GM10248 (cell line): Measurements from ENCODE around the gene MAD1L1.

Experiments
- CTCF ChIA-PET: fragments of 300-600 bp; sonication (Branson Sonifier 250); formaldehyde crosslinking; extraction: SDS; loops from one replicate; lab custom pipeline; 2021; ENCODE audit warnings: antibody characterized with exemption; lab: Yijun Ruan, JAX
- POLR2A ChIA-PET: fragments of 350-650 bp; sonication (Branson Sonifier 250); formaldehyde crosslinking; extraction: SDS; loops from one replicate; lab custom pipeline; 2020; ENCODE audit warnings: antibody characterized with exemption; lab: Yijun Ruan, JAX
- DNase-seq: peaks from one replicate; pipeline ENCODE4 v3.0.0; 2012; ENCODE audit errors: extremely low spot score
- TF ChIP-seq, protein P1 (sequence below): IDR thresholded peaks from 2 replicates; pipeline ENCODE4 v1.5.1; 2012; ENCODE audit warnings: mild to moderate bottlenecking, low read depth; ENCODE audit errors: extremely low read depth, missing control alignments, control extremely low read depth

The MAD1L1 gene

DNA sequence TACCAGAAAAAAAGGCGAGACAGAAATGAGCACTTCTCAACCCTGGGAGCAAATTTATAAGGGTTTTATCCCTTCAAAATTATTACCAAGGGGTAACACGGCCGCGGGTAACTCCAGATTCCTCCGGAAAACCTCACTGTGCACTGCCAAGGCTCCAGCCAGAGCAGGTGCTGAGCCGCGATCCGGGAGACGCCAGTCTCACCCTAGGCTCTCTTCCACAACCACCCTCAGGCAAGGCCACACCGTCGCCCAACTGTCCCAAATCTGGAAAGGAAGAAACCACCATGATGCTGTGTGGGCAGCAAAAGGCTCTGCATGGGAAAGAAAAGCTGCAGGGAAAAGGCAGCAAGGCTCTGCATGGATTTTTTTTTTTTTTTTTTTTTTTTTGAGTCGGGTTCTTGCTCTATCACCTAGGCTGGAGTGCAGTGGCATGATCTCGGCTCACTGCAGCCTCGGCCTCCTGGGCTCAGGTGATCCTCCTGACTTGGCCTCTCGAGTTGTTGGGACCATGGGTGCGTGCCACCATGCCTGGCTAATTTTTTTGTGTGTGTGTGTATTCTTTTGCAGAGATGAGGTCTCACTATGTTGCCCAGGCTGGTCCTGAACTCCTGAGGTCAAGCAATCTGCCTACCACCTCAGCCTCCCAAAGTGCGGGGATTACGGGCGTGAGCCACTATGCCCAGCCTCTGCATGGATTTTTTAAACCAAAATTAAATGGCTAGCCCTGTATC is 39.0 kb downstream of the MAD1L1 start:
- POLR2A ChIA-PET: no interaction called here
- no peak for DNase-seq
- CTCF ChIA-PET: interaction anchor here (1.5 to 1.6 kb wide), 2 partner anchors 12 to 36 kb away, joined by 4 to 5 read pairs; no protein-coding TSS in a partner anchor
- TF ChIP-seq, protein P1, sequence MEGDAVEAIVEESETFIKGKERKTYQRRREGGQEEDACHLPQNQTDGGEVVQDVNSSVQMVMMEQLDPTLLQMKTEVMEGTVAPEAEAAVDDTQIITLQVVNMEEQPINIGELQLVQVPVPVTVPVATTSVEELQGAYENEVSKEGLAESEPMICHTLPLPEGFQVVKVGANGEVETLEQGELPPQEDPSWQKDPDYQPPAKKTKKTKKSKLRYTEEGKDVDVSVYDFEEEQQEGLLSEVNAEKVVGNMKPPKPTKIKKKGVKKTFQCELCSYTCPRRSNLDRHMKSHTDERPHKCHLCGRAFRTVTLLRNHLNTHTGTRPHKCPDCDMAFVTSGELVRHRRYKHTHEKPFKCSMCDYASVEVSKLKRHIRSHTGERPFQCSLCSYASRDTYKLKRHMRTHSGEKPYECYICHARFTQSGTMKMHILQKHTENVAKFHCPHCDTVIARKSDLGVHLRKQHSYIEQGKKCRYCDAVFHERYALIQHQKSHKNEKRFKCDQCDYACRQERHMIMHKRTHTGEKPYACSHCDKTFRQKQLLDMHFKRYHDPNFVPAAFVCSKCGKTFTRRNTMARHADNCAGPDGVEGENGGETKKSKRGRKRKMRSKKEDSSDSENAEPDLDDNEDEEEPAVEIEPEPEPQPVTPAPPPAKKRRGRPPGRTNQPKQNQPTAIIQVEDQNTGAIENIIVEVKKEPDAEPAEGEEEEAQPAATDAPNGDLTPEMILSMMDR: no peak

DNA sequence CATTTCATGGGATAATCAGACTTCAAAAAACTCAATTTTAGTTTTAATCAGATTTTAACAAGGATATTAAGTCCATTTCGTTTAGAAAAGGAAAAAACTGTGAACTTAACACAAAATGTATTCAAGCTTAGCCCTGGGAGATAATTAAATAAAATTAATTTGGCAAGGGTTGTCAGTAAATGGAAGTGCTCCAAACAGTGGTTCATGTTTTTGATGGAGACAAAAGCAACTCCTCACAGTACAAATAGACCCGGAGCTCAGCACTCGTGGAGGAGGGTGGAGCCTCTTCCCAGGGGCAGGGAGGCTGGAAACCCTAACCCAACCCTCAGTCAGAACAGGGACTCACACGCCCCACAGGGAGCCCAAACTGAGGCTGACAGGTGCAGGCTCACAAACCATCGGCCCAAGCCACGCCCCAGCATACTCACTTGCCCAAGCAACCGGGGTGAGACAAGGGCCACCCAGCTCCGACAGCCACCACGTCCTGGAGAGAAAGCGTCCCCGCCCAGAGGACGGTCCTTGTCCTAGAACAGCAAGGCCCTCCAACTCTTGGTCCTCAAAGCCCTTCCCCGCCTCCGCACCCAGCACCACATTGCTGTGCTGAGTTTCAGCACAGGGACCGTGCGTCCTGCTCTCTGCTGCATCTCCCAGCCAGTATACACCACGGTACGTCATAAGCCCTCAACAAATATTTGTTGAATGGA is 39.8 kb downstream of the MAD1L1 start:
- ChIA-PET CTCF (interaction anchor here (0.9 to 1.3 kb wide), 2 partner anchors 14 to 16 kb away, joined by 3 to 6 read pairs; no protein-coding TSS in a partner anchor), POLR2A (no interaction called here)
- DNase-seq: no peak
- TF ChIP-seq, protein P1: no peak

DNA sequence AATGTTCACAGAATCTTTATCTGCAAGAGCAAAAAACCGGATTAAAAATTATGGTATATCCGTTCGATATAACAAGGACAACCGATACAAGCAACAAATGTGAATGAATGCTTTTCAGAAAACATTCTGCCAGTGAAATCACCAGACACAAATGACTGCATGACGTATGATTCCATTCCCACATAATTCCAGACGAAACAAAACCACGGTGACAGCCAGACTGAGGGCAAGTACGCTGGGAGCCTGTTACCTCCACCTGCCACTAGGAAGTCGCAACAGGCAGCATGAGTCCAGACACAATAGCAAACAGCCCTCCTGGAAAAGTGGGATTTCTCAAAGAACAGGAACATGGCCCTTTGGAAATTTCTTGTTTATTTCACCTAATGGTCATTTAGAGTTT is 41.7 kb downstream of the MAD1L1 start:
- ChIA-PET CTCF (interaction anchor here (1.0 kb wide), 1 partner anchor 11 kb away, joined by 5 read pairs; no protein-coding TSS in a partner anchor), POLR2A (no interaction called here)
- TF ChIP-seq, protein P1: no peak
- no peak for DNase-seq

DNA sequence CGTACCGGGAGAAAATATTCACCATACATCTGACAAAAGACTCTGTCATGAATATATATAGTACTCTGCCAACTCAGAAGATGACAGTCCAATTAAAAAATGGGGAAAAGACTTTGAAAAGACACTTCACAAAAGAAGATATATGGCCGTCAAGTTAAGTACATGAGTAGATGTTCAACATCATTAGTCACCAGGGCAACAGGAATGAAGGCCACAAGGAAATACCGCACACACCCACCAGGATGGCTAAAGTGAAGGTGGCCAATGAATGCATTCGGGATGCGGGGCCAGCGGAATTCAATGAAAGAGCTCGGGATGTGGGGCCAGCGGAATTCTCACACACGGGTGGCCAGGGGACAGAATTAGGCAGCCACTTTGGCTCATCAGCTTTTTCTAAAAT is 42.2 kb downstream of the MAD1L1 start:
- no peak for DNase-seq
- TF ChIP-seq, protein P1: no peak
- ChIA-PET CTCF (interaction anchor here (1.0 to 1.1 kb wide), 2 partner anchors 11 to 19 kb away, joined by 3 to 5 read pairs; no protein-coding TSS in a partner anchor), POLR2A (no interaction called here)

DNA sequence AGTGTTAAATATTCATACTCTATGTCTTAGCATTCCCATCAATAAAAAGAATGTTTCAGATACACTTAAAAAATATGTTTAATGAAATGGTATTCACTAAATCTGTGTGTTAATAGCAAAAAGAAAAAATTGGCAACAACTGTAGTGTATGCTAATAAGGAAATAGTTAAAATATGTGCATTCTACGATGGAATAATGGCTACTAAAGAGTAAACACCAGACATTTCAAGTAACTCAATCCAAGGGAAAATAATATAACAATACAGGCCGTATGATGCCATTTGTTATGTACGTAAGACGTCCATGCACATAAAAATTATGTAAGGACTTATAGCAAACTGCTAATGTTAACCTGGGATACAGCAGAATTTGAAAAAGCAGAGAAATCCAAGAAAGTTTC is 46.6 kb downstream of the MAD1L1 start:
- no peak for DNase-seq
- POLR2A ChIA-PET: no interaction called here

DNA sequence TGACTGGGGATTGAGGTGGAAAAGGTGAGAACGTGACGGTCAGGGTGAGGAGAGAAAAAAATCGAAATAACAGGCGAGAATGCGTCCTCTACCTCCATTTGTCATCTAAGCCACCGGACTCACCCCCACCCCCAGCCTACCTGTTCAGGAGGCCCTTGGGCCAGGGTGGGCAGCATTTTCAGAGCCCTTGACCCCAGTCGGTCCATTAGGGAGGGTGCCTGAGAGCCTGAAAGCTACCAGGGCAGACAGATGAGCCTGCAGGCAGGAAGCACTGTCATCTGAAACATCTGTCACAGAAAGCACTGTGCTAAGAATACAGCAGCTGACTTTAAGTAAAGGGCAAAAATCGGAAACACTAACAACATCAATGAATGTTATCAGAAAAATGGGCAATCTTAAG is 47.0 kb downstream of the MAD1L1 start:
- TF ChIP-seq, protein P1: no peak
- POLR2A ChIA-PET: no interaction called here
- CTCF ChIA-PET: interaction anchor here (1.3 to 2.0 kb wide), 2 partner anchors 16 to 81 kb away, joined by 4 to 5 read pairs; no protein-coding TSS in a partner anchor
- DNase-seq: no peak

More for the DNA sequence above, 46.6 kb downstream of the MAD1L1 start:
- TF ChIP-seq, protein P1: no peak
- CTCF ChIA-PET: interaction anchor here (1.3 to 2.0 kb wide), 3 partner anchors 16 to 81 kb away, joined by 4 to 5 read pairs (median 5); no protein-coding TSS in a partner anchor
